ENCODE data around the gene AQP4.

Gene AQP4, protein sequence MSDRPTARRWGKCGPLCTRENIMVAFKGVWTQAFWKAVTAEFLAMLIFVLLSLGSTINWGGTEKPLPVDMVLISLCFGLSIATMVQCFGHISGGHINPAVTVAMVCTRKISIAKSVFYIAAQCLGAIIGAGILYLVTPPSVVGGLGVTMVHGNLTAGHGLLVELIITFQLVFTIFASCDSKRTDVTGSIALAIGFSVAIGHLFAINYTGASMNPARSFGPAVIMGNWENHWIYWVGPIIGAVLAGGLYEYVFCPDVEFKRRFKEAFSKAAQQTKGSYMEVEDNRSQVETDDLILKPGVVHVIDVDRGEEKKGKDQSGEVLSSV

DNA sequence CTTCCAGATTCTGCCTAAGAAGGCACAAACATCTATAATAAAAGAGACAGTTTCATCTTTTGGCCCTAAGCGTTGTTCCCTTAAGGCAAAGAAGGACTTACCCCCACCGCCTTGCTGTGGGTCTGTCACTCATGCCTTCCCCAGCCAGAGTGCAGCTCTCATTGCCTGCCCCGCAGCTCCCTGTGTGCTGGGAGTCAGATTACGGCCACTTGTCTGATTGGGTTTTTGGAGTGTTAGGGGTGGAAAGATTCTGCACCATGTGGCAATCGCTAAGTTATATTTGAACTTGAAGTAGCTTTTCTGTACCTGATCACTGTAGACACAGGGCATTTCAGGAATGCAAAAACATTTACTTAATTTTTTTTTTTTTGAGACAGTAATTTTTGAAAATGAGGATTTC, at the start of gene AQP4:
Gene AQP4, minus strand, starts transcription at position 151 of the 400 bp plus-strand sequence. Its CDS starts 18 bp downstream, at position 133.
- H3K27ac Mint-ChIP-seq: no peak within 1 kb of the TSS
- no peak for DNase-seq (ENCODE audit: low spot score)
- H3K9me3 Mint-ChIP-seq: no peaks in the 10 kb centered on the region
- peaks cover 21% of the 10 kb centered on the region for H3K27me3 Mint-ChIP-seq (ENCODE audit: low read depth)
- no peaks in the 10 kb centered on the region for H3K36me3 Mint-ChIP-seq (ENCODE audit: low read depth)
- H3K4me3 Mint-ChIP-seq: no peak within 1 kb of the TSS
- H3K4me1 Mint-ChIP-seq (ENCODE audit: low read depth): peaks cover 2% of the 10 kb centered on the region

DNA sequence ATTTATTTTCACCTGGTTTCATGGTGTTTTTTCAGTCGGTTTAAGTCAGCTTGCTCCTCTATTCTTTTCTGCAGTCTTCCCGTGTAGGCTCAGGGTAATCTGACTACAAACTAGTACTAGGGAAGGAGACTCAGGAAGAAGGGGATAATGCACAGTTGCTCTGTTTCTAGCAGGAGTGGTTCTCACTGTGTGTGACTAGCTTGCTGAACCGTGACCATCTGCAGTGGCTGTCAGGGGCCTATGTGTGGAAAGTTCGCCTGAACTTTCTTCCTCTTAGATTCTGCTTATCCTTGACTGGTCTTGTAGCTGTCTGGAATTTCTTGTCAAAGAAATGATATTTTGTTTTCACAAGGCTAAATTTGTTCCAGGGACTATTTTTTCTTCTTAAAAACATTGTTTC, 46.3 kb upstream of the AQP4 start:
- H3K27me3 Mint-ChIP-seq (ENCODE audit: low read depth): no peaks in the 10 kb centered on the region
- no peak for DNase-seq (ENCODE audit: low spot score)
- H3K27ac Mint-ChIP-seq: no peak overlapping the region
- H3K9me3 Mint-ChIP-seq: peaks cover 5% of the 10 kb centered on the region
- H3K36me3 Mint-ChIP-seq (ENCODE audit: low read depth): no peaks in the 10 kb centered on the region
- H3K4me3 Mint-ChIP-seq: no peak overlapping the region
- H3K4me1 Mint-ChIP-seq (ENCODE audit: low read depth): no peaks in the 10 kb centered on the region

DNA sequence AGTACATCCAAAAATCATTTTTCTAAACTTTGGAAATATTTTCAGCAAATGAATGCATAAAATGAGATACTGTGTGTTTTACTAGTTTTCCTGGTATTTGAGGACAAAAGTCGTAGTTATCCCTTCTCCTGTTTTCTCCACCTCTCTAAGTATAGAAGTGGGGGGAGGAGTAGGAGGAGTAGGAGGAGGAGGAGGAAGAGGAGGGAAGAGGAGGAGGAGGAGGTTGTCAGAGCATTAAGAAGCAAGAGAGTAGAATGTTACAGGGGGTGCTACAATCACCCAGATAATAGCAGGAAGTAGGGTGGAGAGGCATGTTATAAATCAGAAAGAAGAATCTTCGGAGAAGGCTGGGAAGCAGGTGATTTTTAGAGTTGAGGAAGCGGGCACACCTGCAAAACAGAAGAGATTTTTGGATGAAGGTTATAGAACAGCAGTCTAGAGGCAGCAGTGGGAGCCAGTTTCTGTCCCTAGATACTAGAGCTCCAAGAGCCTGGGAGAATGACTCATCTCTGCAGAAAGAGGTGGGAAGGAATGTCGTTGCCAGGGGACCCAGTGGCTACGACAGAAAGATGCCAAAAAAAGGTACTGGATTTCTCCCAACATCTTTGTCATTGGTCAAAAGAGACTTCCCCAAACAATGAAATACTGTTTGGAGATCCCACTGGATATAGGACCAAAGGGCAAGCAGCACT, 44.2 kb upstream of the AQP4 start:
- no peak overlapping the region for H3K4me3 Mint-ChIP-seq
- H3K27me3 Mint-ChIP-seq (ENCODE audit: low read depth): no peaks in the 10 kb centered on the region
- peaks cover 5% of the 10 kb centered on the region for H3K9me3 Mint-ChIP-seq
- H3K27ac Mint-ChIP-seq: no peak overlapping the region
- DNase-seq (ENCODE audit: low spot score): no peak
- no peaks in the 10 kb centered on the region for H3K36me3 Mint-ChIP-seq (ENCODE audit: low read depth)
- no peaks in the 10 kb centered on the region for H3K4me1 Mint-ChIP-seq (ENCODE audit: low read depth)

DNA sequence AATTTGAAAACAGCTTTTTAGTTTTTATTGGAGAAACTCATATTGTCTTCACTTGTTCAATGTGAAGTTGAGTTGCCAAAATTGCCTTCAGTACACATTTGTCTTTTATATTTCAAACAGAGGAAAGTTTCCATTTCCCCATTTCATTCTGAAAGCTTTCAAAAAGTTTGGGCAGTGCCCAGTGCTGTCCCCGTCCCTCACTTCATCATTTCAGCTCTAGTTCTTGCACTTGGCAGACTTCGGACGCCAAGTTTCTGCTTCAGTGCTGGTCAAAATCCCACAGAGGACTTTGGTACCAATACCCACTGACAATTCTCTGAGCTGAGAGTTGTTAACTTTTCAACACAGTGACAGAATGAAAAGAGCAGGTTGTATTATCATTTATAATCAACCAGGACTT, 43.4 kb upstream of the AQP4 start:
- Mint-ChIP-seq H3K4me1 (ENCODE audit: low read depth) (no peaks in the 10 kb centered on the region), H3K9me3 (peaks cover 11% of the 10 kb centered on the region), H3K27ac (no peak overlapping the region), H3K36me3 (ENCODE audit: low read depth) (no peaks in the 10 kb centered on the region), H3K4me3 (no peak overlapping the region), H3K27me3 (ENCODE audit: low read depth) (no peaks in the 10 kb centered on the region)
- no peak for DNase-seq (ENCODE audit: low spot score)

DNA sequence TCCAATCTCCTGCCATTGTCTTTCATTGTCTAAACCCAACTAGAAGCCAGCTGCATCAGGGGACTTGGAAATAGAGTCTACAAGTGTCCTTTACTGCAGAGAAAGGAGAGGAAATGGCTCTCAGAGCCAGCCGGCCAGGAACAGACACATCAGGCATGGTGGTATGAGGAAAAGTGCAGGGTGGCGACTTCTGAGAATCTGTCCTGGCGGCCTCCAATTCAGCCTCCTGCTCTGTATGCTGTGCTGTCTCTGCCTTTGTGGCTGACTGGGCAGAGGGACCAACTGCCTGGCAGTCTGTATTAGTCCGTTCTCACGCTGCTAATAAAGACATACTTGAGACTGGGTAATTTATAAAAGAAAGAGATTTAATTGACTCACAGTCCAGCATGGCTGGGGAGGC, 36.8 kb upstream of the AQP4 start:
- no peak for DNase-seq (ENCODE audit: low spot score)
- Mint-ChIP-seq H3K4me3 (no peak overlapping the region), H3K4me1 (ENCODE audit: low read depth) (no peaks in the 10 kb centered on the region), H3K27ac (no peak overlapping the region), H3K36me3 (ENCODE audit: low read depth) (no peaks in the 10 kb centered on the region), H3K27me3 (ENCODE audit: low read depth) (no peaks in the 10 kb centered on the region), H3K9me3 (peaks cover 16% of the 10 kb centered on the region)

DNA sequence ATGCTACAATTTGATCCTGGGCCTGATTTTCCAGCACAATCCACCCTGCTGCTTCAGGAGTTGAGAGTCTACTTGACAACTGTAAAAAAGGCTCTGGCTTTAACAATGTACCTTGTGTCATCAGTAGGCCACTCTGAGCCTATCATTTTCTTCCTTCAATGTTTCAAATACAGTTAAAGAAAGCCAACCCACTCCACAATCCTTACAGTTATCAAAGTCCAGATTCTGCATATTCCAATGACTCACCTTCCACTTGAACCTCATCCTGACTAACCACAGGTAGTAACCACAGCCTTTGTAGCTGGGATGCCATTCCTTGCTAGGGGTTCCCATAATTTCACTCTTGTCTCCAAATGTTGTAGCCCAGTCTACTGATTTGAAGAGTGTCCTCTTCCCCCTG, 35.5 kb upstream of the AQP4 start:
- H3K9me3 Mint-ChIP-seq: peaks cover 16% of the 10 kb centered on the region
- H3K4me3 Mint-ChIP-seq: no peak overlapping the region
- no peaks in the 10 kb centered on the region for H3K36me3 Mint-ChIP-seq (ENCODE audit: low read depth)
- DNase-seq (ENCODE audit: low spot score): no peak
- H3K4me1 Mint-ChIP-seq (ENCODE audit: low read depth): no peaks in the 10 kb centered on the region
- H3K27ac Mint-ChIP-seq: no peak overlapping the region
- no peaks in the 10 kb centered on the region for H3K27me3 Mint-ChIP-seq (ENCODE audit: low read depth)

DNA sequence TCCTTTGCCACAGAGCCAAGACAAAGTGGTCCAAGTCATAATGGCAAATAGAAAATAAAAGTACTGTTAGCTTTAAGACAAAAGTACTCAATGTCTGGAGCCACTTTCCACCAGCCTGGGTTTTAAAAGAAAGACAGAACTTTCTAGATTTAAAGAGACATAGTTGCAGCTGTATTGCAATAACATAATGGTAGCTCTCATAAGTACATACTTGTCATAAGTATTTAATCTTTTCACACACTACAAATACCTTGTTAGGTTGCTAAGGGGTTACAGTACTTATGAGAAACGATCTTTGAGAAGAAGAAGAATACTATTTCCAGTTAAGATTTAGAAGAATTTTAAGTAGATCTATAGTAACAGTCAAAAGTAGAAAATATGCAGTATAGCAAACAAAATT, 28.9 kb upstream of the AQP4 start:
- H3K4me1 Mint-ChIP-seq (ENCODE audit: low read depth): no peaks in the 10 kb centered on the region
- H3K9me3 Mint-ChIP-seq: no peaks in the 10 kb centered on the region
- no peak for DNase-seq (ENCODE audit: low spot score)
- no peak overlapping the region for H3K27ac Mint-ChIP-seq
- H3K36me3 Mint-ChIP-seq (ENCODE audit: low read depth): no peaks in the 10 kb centered on the region
- H3K4me3 Mint-ChIP-seq: no peak overlapping the region
- H3K27me3 Mint-ChIP-seq (ENCODE audit: low read depth): no peaks in the 10 kb centered on the region

DNA sequence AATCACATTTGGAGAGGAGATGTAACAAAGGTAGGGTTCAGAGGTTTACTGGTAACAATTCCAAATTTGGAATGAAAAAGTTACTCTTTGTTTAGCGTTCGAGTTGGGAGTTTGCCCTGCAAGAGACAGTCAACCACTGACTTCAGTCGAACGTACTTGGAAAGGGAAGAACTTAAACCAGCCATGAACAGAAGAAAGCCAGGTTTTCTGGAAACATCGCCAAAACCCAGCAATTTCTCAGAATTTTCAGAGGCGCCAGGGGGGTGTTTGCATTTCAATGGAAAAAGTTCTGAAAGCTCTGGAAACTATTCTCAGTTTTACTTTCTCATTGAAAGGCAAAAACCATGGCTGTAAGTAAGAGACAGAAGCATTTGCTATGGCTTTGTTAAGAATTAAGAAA, 28.5 kb upstream of the AQP4 start:
- no peak overlapping the region for H3K4me3 Mint-ChIP-seq

DNA sequence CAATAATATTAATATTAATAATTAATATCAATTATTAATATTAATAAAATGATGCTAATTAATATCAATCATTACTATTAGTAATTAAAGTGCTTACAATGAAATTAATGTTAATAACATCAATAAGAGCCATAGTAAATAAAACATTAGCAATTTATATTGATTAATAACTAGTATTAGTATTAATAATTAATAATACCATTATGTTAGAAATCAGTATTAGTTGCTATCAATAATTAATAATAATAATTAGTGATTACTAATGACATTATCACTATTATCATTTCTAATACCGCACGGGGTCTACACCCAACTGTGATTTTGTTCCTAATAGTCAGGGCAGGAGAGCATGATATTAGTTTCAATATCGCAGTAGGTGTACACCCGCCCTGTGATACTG, 22.8 kb upstream of the AQP4 start:
- DNase-seq (ENCODE audit: low spot score): no peak
- H3K9me3 Mint-ChIP-seq: no peaks in the 10 kb centered on the region
- no peak overlapping the region for H3K27ac Mint-ChIP-seq
- H3K36me3 Mint-ChIP-seq (ENCODE audit: low read depth): no peaks in the 10 kb centered on the region
- no peaks in the 10 kb centered on the region for H3K4me1 Mint-ChIP-seq (ENCODE audit: low read depth)
- no peaks in the 10 kb centered on the region for H3K27me3 Mint-ChIP-seq (ENCODE audit: low read depth)
- no peak overlapping the region for H3K4me3 Mint-ChIP-seq

More for the DNA sequence above, 28.5 kb upstream of the AQP4 start:
- no peaks in the 10 kb centered on the region for H3K36me3 Mint-ChIP-seq (ENCODE audit: low read depth)
- no peak for DNase-seq (ENCODE audit: low spot score)
- H3K27ac Mint-ChIP-seq: no peak overlapping the region
- H3K27me3 Mint-ChIP-seq (ENCODE audit: low read depth): no peaks in the 10 kb centered on the region
- no peaks in the 10 kb centered on the region for H3K4me1 Mint-ChIP-seq (ENCODE audit: low read depth)
- H3K9me3 Mint-ChIP-seq: no peaks in the 10 kb centered on the region

DNA sequence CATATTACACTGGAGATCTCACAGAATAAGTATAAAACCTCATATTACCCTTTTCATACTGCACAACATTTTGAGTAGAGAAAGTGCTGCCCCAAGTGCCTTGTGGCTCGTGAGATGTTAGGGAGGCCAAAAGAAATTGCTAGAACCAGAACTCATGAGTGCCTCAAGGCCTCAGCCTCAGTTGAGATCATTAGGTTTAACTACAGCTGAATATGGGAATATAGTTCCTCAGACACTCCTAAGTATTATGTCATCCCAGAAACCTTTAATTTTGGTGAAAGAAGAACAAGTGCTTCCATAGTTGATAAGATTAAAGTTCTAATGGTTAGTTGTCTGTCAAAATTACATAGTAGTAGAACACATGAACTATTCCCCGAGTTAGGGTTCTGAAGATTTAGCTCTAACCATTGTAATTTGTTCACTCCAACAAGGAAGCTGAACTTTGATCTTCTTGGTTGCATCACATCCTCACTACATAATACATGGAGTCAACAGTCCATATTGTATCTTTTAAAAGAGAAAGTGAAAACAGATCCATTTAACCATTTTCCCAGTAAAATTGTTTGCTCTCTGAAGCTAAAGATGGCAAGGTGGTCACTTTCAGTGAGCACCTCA, 9.6 kb upstream of the AQP4 start:
- no peak for DNase-seq (ENCODE audit: low spot score)
- no peaks in the 10 kb centered on the region for H3K27me3 Mint-ChIP-seq (ENCODE audit: low read depth)
- no peaks in the 10 kb centered on the region for H3K9me3 Mint-ChIP-seq
- H3K4me1 Mint-ChIP-seq (ENCODE audit: low read depth): no peaks in the 10 kb centered on the region
- no peaks in the 10 kb centered on the region for H3K36me3 Mint-ChIP-seq (ENCODE audit: low read depth)
- H3K4me3 Mint-ChIP-seq: no peak overlapping the region
- no peak overlapping the region for H3K27ac Mint-ChIP-seq

DNA sequence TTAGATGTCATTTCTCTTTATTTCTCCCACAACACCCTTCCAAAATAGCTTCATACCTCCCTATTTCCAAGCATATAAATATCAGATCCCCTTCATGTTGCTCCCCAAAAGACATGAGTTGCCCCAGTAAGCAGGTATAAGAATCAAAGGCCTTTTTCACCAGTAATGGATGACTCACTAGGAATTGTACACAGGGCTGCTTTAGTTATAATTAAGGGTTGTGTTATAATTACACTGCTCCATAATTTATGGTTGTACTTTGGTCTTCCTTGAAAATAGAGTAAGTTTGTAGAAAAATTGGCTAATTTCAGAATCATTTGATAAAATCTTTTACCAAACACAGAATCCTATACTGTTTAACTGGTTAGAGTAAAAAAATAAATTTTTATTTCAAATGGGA, 8.8 kb upstream of the AQP4 start:
- H3K4me3 Mint-ChIP-seq: no peak overlapping the region
- H3K9me3 Mint-ChIP-seq: no peaks in the 10 kb centered on the region
- H3K27ac Mint-ChIP-seq: no peak overlapping the region
- H3K27me3 Mint-ChIP-seq (ENCODE audit: low read depth): no peaks in the 10 kb centered on the region
- H3K36me3 Mint-ChIP-seq (ENCODE audit: low read depth): no peaks in the 10 kb centered on the region
- H3K4me1 Mint-ChIP-seq (ENCODE audit: low read depth): no peaks in the 10 kb centered on the region
- no peak for DNase-seq (ENCODE audit: low spot score)

DNA sequence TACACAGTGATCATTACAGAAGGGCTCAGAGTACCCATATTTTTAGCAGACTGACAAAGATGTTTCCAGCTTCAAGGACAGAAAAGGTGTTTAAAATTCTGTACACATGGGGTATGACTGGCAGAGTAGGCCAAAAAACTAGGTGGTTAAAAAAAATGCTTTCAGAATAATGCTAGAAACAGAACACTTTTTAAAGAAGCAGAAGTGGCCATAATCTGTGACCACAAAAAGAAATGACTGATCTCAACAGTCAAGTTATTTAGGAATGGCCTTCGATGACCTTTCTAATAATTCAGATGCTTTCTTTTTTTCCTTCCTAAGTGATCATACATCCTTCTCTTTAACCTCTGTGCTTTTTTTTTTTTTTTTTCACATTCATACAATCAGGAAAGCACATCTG, 4.1 kb upstream of the AQP4 start:
- Mint-ChIP-seq H3K9me3 (no peaks in the 10 kb centered on the region), H3K27me3 (ENCODE audit: low read depth) (peaks cover 7% of the 10 kb centered on the region), H3K4me1 (ENCODE audit: low read depth) (no peaks in the 10 kb centered on the region), H3K36me3 (ENCODE audit: low read depth) (no peaks in the 10 kb centered on the region), H3K27ac (no peak overlapping the region), H3K4me3 (no peak overlapping the region)
- DNase-seq (ENCODE audit: low spot score): no peak

DNA sequence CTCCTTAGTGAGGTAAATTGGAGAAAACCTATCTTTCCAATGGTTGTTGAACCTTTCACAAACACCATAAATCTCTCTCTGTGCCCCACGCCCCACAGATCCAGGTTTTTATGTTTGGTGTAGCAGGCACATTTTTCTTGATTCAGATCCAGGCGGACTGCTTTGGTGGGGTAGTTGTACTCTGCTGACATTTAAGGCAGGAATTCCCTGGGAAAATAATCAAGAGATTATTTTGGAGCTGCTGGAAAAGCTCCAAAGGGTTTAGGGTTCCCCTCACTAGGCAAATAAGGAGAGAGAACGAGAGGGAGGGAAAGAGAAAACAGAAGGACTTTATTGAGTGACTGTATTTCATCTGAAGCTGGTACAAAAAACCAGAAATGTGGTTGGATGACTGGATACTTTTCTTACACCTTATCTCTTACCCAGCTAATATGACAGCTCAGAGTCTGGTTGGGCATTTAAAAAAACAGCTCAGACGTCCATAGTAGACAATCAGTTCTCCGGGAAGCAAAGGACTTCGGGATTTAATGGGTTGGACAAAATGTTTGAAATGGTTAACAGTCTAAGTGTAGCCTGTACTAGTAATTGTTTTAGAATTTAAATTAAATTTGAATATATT, 3.6 kb upstream of the AQP4 start:
- DNase-seq (ENCODE audit: low spot score): no peak
- H3K36me3 Mint-ChIP-seq (ENCODE audit: low read depth): no peaks in the 10 kb centered on the region
- no peak overlapping the region for H3K27ac Mint-ChIP-seq
- H3K4me3 Mint-ChIP-seq: no peak overlapping the region
- H3K4me1 Mint-ChIP-seq (ENCODE audit: low read depth): no peaks in the 10 kb centered on the region
- H3K9me3 Mint-ChIP-seq: no peaks in the 10 kb centered on the region
- H3K27me3 Mint-ChIP-seq (ENCODE audit: low read depth): peaks cover 12% of the 10 kb centered on the region

DNA sequence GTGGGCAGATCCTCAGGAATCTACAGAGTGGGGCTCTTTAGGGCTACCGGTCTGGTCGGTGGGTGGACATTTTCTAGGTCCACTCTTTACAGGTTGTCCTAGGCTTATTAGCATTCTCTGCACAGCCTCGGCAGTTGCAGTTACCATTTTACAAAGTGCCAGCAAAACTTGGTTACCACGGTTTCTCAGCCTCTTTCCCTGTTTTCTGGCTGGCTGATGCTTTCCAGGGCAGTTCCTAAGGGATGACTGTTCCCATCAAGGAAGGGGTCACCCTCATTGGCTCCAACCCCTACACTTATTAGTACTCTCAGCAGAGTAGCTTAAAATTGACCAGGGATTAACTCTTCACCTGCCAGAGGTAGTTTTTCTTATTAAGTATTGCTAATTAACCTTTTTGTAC, 2.0 kb upstream of the AQP4 start:
- H3K36me3 Mint-ChIP-seq (ENCODE audit: low read depth): no peaks in the 10 kb centered on the region
- no peak overlapping the region for H3K4me3 Mint-ChIP-seq

More for the DNA sequence above, 2.0 kb upstream of the AQP4 start:
- H3K9me3 Mint-ChIP-seq: no peaks in the 10 kb centered on the region
- DNase-seq (ENCODE audit: low spot score): no peak
- peaks cover 21% of the 10 kb centered on the region for H3K27me3 Mint-ChIP-seq (ENCODE audit: low read depth)
- no peak overlapping the region for H3K27ac Mint-ChIP-seq
- peaks cover 2% of the 10 kb centered on the region for H3K4me1 Mint-ChIP-seq (ENCODE audit: low read depth)

All from T-helper 2 cell treated with Interferon-gamma antibody and Interleukin-4, amounts not matched to agents 5 μg/mL and 100 μg/mL, for 36 hours (primary cell).